GM12878 (cell line): ENCODE measurements around the gene ADAT3. TPM values are rescaled to one million over a fixed set of nuclear protein-coding genes. Genes with fewer than 3 reads are reported as not detected.

Experiments
- BRCA1 ChIP-seq: IDR thresholded peaks from 2 replicates; pipeline ENCODE4 v1.6.1; 2011; ENCODE audit warnings: low read depth, low read length, improper control_type of control experiment
- CBFB ChIP-seq: IDR thresholded peaks from 2 replicates; pipeline ENCODE4 v1.6.1; 2016; ENCODE audit warnings: antibody characterized with exemption, low read depth
- CBX3 ChIP-seq: fragments of 200-600 bp; sonication (generic); IDR thresholded peaks from 2 replicates; pipeline ENCODE4 v1.6.1; 2016; ENCODE audit warnings: low read depth, borderline replicate concordance
- CREB1 ChIP-seq: IDR thresholded peaks from 2 replicates; pipeline ENCODE4 v1.6.1; 2012; ENCODE audit warnings: low read depth, mild to moderate bottlenecking, inconsistent platforms
- E2F8 ChIP-seq: fragments of 450-650 bp; IDR thresholded peaks from 2 replicates; pipeline ENCODE4 v1.6.1; 2018; ENCODE audit warnings: mild to moderate bottlenecking, low read depth, moderate library complexity; ENCODE audit not compliant: partially characterized antibody
- FOXK2 ChIP-seq: fragments of 450-650 bp; IDR thresholded peaks from 2 replicates; pipeline ENCODE4 v1.6.1; 2017; ENCODE audit warnings: mild to moderate bottlenecking, moderate library complexity
- FOXM1 ChIP-seq: IDR thresholded peaks from 2 replicates; pipeline ENCODE4 v1.6.1; 2012; ENCODE audit warnings: low read depth, mild to moderate bottlenecking, inconsistent platforms, low read length, moderate library complexity
- HCFC1 ChIP-seq: fragments of 150-350 bp; IDR thresholded peaks from 2 replicates; pipeline ENCODE4 v1.6.1; 2014; ENCODE audit warnings: low read length
- IRF4 ChIP-seq: IDR thresholded peaks from 2 replicates; pipeline ENCODE4 v1.6.1; 2011; ENCODE audit warnings: low read depth, low read length
- MAX ChIP-seq: IDR thresholded peaks from 2 replicates; pipeline ENCODE4 v1.6.1; 2012; ENCODE audit warnings: low read depth, low read length, improper control_type of control experiment
- MYB ChIP-seq: fragments of 150-350 bp; IDR thresholded peaks from 2 replicates; pipeline ENCODE4 v1.6.1; 2014; ENCODE audit warnings: mild to moderate bottlenecking, low read depth, low read length, borderline replicate concordance
- POLR2AphosphoS5 ChIP-seq: IDR thresholded peaks from 2 replicates; pipeline ENCODE4 v1.6.1; 2011; ENCODE audit warnings: mild to moderate bottlenecking, low read length, inconsistent platforms
- SMAD1 ChIP-seq: fragments of 450-650 bp; IDR thresholded peaks from 2 replicates; pipeline ENCODE4 v1.6.1; 2018; ENCODE audit warnings: mild to moderate bottlenecking, low read depth; ENCODE audit not compliant: partially characterized antibody
- SREBF1 ChIP-seq: IDR thresholded peaks from 2 replicates; pipeline ENCODE4 v1.6.1; 2012; ENCODE audit warnings: mild to moderate bottlenecking, low read length
- SREBF2 ChIP-seq: IDR thresholded peaks from 2 replicates; pipeline ENCODE4 v1.6.1; 2012; ENCODE audit warnings: mild to moderate bottlenecking, low read length
- TCF3 ChIP-seq: IDR thresholded peaks from 2 replicates; pipeline ENCODE4 v1.6.1; 2012; ENCODE audit warnings: low read depth, mild to moderate bottlenecking, low read length, borderline replicate concordance; ENCODE audit not compliant: insufficient read depth
- YY1 ChIP-seq: IDR thresholded peaks from 2 replicates; pipeline ENCODE4 v1.6.1; 2011; ENCODE audit warnings: low read depth, mild to moderate bottlenecking, low read length
- ZBTB33 ChIP-seq: fragments of 450-650 bp; IDR thresholded peaks from 2 replicates; pipeline ENCODE4 v1.6.1; 2017; ENCODE audit warnings: mild to moderate bottlenecking
- ZBTB40 ChIP-seq: fragments of 450-650 bp; IDR thresholded peaks from 2 replicates; pipeline ENCODE4 v1.6.1; 2016; ENCODE audit warnings: mild to moderate bottlenecking, moderate library complexity, borderline replicate concordance
- ZNF274 ChIP-seq: IDR thresholded peaks from one replicate; pipeline ENCODE4 v1.8.0; 2011; ENCODE audit not compliant: insufficient read length, insufficient read depth
- polyA plus RNA-seq, 11 experiments: library from polyadenylated mRNA; depleted of rRNA in 4 of 11; unstranded in 6 of 11; stranded (reverse) in 5 of 11; fragments of >200 nt; fragmentation: Nextera tagmentation in 4 of 11; fragmentation: Illumina TruSeq in 1 of 11; extraction: Ambion mirVana in 4 of 11; extraction: Trizol in 1 of 11; gene quantifications; 1 replicate in 1 of 11; 2 replicates in 10 of 11; pipeline versions ENCODE4 v1.2.1 to v1.2.3, GENCODE V29; 2011 to 2016; ENCODE audit warnings: inconsistent platforms in 2 of 11, missing spikeins in 2 of 11, low read depth in 1 of 11
- total RNA-seq, 4 experiments: library from RNA; depleted of rRNA in 3 of 4; stranded (reverse); fragments of >200 nt in 3 of 4; fragmentation: Illumina TruSeq in 1 of 4; extraction: Trizol in 1 of 4; gene quantifications; 2 replicates each; pipeline versions ENCODE4 v1.2.1 to v1.2.3, GENCODE V29; 2013 to 2021

ADAT3 gene
- total and polyA plus RNA-seq, 10 of the 15 experiments (the other 5 are each of a cell fraction or from before 2014, with no cell fraction given) = 0.27 to 11.8 (median 7.7) TPM; not detected in 3

GRCh38 chr19:1864480-1865171 is 40.6 kb upstream of the ADAT3 start (continued):
- no peak for TF ChIP-seq CREB1
- no peak for TF ChIP-seq ZBTB33
- no peak for TF ChIP-seq TCF3
- no peak for TF ChIP-seq FOXM1
- no peak for TF ChIP-seq SREBF1
- no peak for TF ChIP-seq CBFB
- no peak for TF ChIP-seq IRF4
- TF ChIP-seq CBX3 = no peak
- TF ChIP-seq FOXK2 = no peak
- TF ChIP-seq SMAD1 = no peak
- TF ChIP-seq POLR2AphosphoS5 = no peak; the same call in 1 of the 2 replicates
- peak; percentile 58 for TF ChIP-seq YY1
- TF ChIP-seq E2F8 = no peak
- TF ChIP-seq ZBTB40 = no peak
- TF ChIP-seq ZNF274 = no peak
- TF ChIP-seq MYB = no peak
- no peak for TF ChIP-seq HCFC1
- no peak for TF ChIP-seq SREBF2
- no peak for TF ChIP-seq BRCA1
- TF ChIP-seq MAX = no peak
- TF ChIP-seq, all 136 proteins: peak for 33
